Ovary (tissue), 3 donors: ENCODE results near the gene PRR14.
"Not testable (repeated sequence)": the region's sequence is repeated elsewhere in the genome, so short reads cannot be mapped to it uniquely, and the experiment has no call there.

Source experiments
- POLR2A ChIP-seq: fragments of 450-650 bp; IDR thresholded peaks from one replicate; pipeline ENCODE4 v1.6.1; 2017; ENCODE audit warnings: antibody characterized with exemption, mild to moderate bottlenecking, moderate library complexity
- TF ChIP-seq, protein P1 (sequence below), 3 donors: fragments of 450-650 bp in 2 of 3; fragments of 200-600 bp in 1 of 3; IDR thresholded peaks; one replicate each; pipeline versions ENCODE4 v1.5.1 to v1.8.0; 2016 to 2022; ENCODE audit warnings: antibody characterized with exemption in 3 of 3, mild to moderate bottlenecking in 1 of 3
- donor health status: DM: no; HTN: no; CAD: no.

- TF ChIP-seq, protein P1, sequence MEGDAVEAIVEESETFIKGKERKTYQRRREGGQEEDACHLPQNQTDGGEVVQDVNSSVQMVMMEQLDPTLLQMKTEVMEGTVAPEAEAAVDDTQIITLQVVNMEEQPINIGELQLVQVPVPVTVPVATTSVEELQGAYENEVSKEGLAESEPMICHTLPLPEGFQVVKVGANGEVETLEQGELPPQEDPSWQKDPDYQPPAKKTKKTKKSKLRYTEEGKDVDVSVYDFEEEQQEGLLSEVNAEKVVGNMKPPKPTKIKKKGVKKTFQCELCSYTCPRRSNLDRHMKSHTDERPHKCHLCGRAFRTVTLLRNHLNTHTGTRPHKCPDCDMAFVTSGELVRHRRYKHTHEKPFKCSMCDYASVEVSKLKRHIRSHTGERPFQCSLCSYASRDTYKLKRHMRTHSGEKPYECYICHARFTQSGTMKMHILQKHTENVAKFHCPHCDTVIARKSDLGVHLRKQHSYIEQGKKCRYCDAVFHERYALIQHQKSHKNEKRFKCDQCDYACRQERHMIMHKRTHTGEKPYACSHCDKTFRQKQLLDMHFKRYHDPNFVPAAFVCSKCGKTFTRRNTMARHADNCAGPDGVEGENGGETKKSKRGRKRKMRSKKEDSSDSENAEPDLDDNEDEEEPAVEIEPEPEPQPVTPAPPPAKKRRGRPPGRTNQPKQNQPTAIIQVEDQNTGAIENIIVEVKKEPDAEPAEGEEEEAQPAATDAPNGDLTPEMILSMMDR (IDR thresholded peaks at IDR 0.05), result not testable (repeated sequence)
- not testable (repeated sequence) for TF ChIP-seq POLR2A
Measured at GRCh38 chr16:30703071-30703470, 52.3 kb downstream of the PRR14 start.
